IPS DF 6.9 (cell line): ENCODE results near the gene TMEM147.
A peak's percentile ranks its signal among the peaks of the same experiment; 100 is the strongest.

Experiments
- DNase-seq: peaks from one replicate; pipeline ENCODE4 v3.0.0-alpha.2; 2013; ENCODE audit warnings: low read depth, low spot score
- H3K27ac ChIP-seq: one replicate; pipeline ENCODE4 v1.5.1; 2013; ENCODE audit warnings: low read length, control low read depth
- H3K27me3 ChIP-seq: 2 replicates; pipeline ENCODE4 v1.6.1; 2013; ENCODE audit warnings: mild to moderate bottlenecking, low read length; ENCODE audit not compliant: control insufficient read depth, insufficient read depth
- H3K36me3 ChIP-seq: 2 replicates; pipeline ENCODE4 v1.6.1; 2013; ENCODE audit warnings: low read length; ENCODE audit not compliant: control insufficient read depth, insufficient read depth
- H3K4me1 ChIP-seq: 2 replicates; pipeline ENCODE4 v1.6.1; 2013; ENCODE audit warnings: low read length; ENCODE audit not compliant: control insufficient read depth, insufficient read depth
- H3K4me3 ChIP-seq: 2 replicates; pipeline ENCODE4 v1.5.1; 2013; ENCODE audit warnings: mild to moderate bottlenecking, low read length
- H3K9me3 ChIP-seq: 2 replicates; pipeline ENCODE4 v1.6.1; 2013; ENCODE audit warnings: low read length, inconsistent platforms; ENCODE audit not compliant: control insufficient read depth, insufficient read depth
- WGBS: extraction: QIAGEN DNeasy Blood & Tissue Kit; methylation state at CpG from one replicate; pipeline ENCODE4 v1.1.7; 2013; ENCODE audit warnings: mixed read lengths, missing lambda C conversion rate; ENCODE audit not compliant: insufficient read length, insufficient coverage; 5-methylcytosine and 5-hydroxymethylcytosine counted together

Gene TMEM147

DNA sequence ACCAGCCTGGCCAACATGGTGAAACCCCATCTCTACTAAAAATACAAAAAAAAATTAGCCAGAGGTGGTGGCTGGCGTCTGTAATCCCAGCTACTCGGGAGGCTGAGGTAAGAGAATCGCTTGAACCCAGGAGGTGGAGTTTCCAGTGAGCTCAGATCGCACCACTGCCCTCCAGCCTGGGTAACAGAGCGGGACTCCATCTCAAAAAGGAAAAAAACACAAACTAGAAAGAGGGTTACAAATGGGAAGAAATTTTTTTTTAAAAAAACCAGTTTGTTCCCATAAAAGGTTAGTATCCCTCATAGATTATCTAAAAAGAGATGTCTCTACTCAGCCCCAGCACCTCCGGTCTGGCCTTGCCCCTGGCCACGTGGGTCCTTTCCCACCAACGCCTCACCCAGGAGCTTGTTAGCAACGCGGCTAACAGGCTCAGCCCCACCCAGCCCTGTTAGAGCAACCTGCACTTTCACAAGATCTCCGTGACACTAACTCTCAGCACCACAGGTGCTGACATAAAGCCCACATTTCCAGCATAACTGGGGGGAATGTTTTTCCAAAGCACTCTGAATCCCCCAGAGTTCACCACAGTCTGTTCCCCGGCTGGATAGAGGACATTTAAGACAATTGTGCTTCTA, 36.3 kb upstream of the TMEM147 start:
- Histone ChIP-seq H3K27ac (no peak overlapping the region), H3K4me3 (peak overlapping the region; percentile 96; the same call in 1 of the 2 replicates), H3K9me3 (no peaks in the 10 kb centered on the region), H3K4me1 (peaks cover 8% of the 10 kb centered on the region; the same call in 1 of the 2 replicates), H3K27me3 (no peaks in the 10 kb centered on the region), H3K36me3 (peaks cover 13% of the 10 kb centered on the region)
- no CpG with 5 or more reads among the region's 12 CpGs for WGBS
- DNase-seq: no peak

- H3K36me3 ChIP-seq: peaks cover 11% of the 10 kb centered on the region
- peak; percentile 88 for DNase-seq
- WGBS: no CpG with 5 or more reads among the region's 39 CpGs
- peak overlapping the region; percentile 96 for H3K4me3 ChIP-seq
- H3K9me3 ChIP-seq: no peaks in the 10 kb centered on the region
- H3K27me3 ChIP-seq: no peaks in the 10 kb centered on the region
- no peak overlapping the region for H3K27ac ChIP-seq
- H3K4me1 ChIP-seq: peaks cover 13% of the 10 kb centered on the region
Measured at GRCh38 chr19:35509861-35510625, 35.4 kb upstream of the TMEM147 start.

DNA sequence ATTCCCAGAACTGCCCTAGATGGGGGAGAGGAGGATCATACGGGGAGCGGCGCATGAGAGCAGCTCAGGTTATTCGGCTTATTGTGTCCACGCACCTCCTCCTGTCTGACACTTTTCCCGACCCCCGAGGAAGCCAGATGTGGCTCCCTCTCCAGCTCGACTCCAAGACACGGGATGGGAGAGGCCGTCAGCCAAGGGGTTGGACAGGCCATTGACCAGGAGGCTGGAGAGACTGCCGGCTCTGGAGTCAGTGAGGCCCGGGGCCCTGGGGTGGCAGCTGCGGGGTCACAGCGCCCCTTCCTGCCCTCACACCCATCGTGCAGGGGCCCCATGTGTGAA, 34.8 kb upstream of the TMEM147 start:
- Histone ChIP-seq H3K4me1 (peaks cover 13% of the 10 kb centered on the region), H3K36me3 (peaks cover 6% of the 10 kb centered on the region; the same call in 1 of the 2 replicates), H3K27ac (no peak overlapping the region), H3K4me3 (no peak overlapping the region; the same call in 1 of the 2 replicates), H3K27me3 (no peaks in the 10 kb centered on the region), H3K9me3 (no peaks in the 10 kb centered on the region)
- WGBS: no CpG with 5 or more reads among the region's 15 CpGs
- DNase-seq: no peak

DNA sequence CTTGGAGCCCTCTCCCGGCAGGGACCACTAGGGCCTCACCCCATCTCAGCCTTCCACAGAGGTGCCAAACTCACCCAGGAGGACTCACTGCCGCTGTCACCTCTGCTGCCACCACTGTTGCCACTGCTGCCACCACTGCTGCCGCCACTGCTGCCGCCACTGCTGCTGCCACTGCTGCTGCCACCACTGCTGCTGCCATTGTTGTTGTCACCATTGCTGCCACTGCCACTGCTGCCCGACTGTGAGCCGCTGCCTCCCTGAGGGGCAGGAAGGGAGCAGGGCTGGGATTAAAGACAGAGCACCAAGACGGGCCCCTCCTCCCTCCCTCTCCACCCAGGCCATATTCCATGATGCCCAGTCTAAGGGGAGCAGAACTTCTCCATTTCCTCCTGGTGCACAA, 34.1 kb upstream of the TMEM147 start:
- H3K4me3 ChIP-seq: no peak overlapping the region
- H3K36me3 ChIP-seq: peaks cover 1% of the 10 kb centered on the region; the same call in 1 of the 2 replicates
- H3K27ac ChIP-seq: no peak overlapping the region
- WGBS: no CpG with 5 or more reads among the region's 7 CpGs
- H3K27me3 ChIP-seq: no peaks in the 10 kb centered on the region
- H3K4me1 ChIP-seq: peaks cover 13% of the 10 kb centered on the region
- no peaks in the 10 kb centered on the region for H3K9me3 ChIP-seq
- DNase-seq: no peak

GRCh38 chr19:35512831-35513627, 32.4 kb upstream of the TMEM147 start:
- WGBS: no CpG with 5 or more reads among the region's 15 CpGs
- Histone ChIP-seq H3K4me3 (no peak overlapping the region), H3K36me3 (no peaks in the 10 kb centered on the region), H3K4me1 (peaks cover 13% of the 10 kb centered on the region), H3K27me3 (no peaks in the 10 kb centered on the region), H3K9me3 (no peaks in the 10 kb centered on the region), H3K27ac (no peak overlapping the region)
- no peak for DNase-seq

DNA sequence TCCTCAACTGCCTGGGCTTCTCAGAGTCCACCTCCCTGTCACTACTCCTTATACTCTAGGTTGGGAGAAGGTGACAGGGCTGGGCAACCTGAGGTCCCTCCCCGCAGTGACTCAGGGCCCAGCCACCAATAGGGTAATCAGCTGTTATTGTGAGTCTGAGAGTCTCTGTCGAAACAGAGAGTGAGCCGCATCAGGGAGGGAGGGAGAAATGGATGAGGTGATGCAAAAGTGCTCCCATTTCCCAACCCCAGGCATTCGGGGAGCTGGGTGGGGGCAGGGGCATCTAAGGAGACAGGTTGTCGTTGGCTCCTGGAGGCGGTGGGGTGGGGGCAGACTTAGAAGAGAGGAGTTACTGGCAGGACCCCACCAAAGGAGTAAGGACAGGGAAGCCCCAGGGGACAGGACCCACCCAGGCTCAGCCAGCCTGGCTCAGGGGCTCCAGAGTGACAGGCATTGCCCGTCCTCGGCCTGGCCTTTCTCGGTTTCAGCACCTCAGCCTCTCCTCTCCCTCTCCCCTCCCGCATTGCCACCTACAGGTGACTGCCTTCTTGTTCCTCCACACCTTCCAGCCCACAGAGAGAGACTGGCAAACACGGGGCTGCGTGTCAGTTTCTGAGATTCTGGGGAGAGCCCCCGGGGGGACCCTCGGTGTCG, 31.7 kb upstream of the TMEM147 start, which contains the start of gene DMKN:
Gene DMKN (minus strand): TSS at position 22 of the 654 bp plus-strand sequence. CDS start 174 bp downstream, outside the sequence.
- Histone ChIP-seq H3K4me1 (peaks cover 13% of the 10 kb centered on the region), H3K4me3 (peak within 1 kb of the TSS; percentile 25; the same call in 1 of the 2 replicates), H3K27me3 (no peaks in the 10 kb centered on the region), H3K9me3 (no peaks in the 10 kb centered on the region), H3K36me3 (no peaks in the 10 kb centered on the region), H3K27ac (no peak within 1 kb of the TSS)
- no peak for DNase-seq
- WGBS: no CpG with 5 or more reads among the region's 15 CpGs

GRCh38 chr19:35514282-35514809, 31.1 kb upstream of the TMEM147 start:
- no CpG with 5 or more reads among the region's 20 CpGs for WGBS
- no peaks in the 10 kb centered on the region for H3K9me3 ChIP-seq
- DNase-seq: no peak
- H3K4me3 ChIP-seq: peak overlapping the region; percentile 25; the same call in 1 of the 2 replicates
- H3K27ac ChIP-seq: no peak overlapping the region
- H3K27me3 ChIP-seq: no peaks in the 10 kb centered on the region
- peaks cover 13% of the 10 kb centered on the region for H3K4me1 ChIP-seq
- H3K36me3 ChIP-seq: no peaks in the 10 kb centered on the region

- H3K36me3 ChIP-seq: no peaks in the 10 kb centered on the region
- DNase-seq: no peak
- whole genome bisulfite sequencing: no CpG with 5 or more reads among the region's 3 CpGs
- no peaks in the 10 kb centered on the region for H3K9me3 ChIP-seq
- no peak overlapping the region for H3K4me3 ChIP-seq
- H3K27me3 ChIP-seq: no peaks in the 10 kb centered on the region
- peaks cover 7% of the 10 kb centered on the region for H3K4me1 ChIP-seq
- H3K27ac ChIP-seq: no peak overlapping the region
Measured at GRCh38 chr19:35516310-35516709, 29.1 kb upstream of the TMEM147 start.

DNA sequence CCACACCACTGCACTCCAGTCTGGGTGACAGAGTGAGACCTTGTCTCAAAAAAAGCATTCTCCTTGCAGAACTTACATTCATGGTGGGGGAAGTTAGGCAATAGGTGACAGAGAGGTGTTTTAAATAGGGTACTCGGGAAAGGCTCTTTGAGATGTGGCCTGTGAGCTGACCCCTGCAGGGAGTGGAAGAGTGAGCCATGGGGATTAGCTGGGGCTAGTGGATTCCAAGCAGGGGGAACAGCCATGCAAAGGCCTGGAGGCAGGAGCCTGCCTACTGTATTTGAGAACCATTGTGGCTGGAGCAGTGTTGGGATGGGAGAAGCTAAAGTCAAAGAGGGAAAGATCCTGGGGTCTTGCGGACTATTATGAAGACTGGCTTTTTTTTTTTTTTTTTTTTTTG, 28.1 kb upstream of the TMEM147 start:
- no peak overlapping the region for H3K4me3 ChIP-seq
- H3K4me1 ChIP-seq: peaks cover 7% of the 10 kb centered on the region
- no CpG with 5 or more reads among the region's 2 CpGs for WGBS
- H3K27me3 ChIP-seq: no peaks in the 10 kb centered on the region
- DNase-seq: no peak
- H3K36me3 ChIP-seq: no peaks in the 10 kb centered on the region
- no peaks in the 10 kb centered on the region for H3K9me3 ChIP-seq
- no peak overlapping the region for H3K27ac ChIP-seq

- H3K4me1 ChIP-seq: peaks cover 8% of the 10 kb centered on the region
- H3K27ac ChIP-seq: no peak overlapping the region
- H3K9me3 ChIP-seq: no peaks in the 10 kb centered on the region
- H3K27me3 ChIP-seq: no peaks in the 10 kb centered on the region
- no peaks in the 10 kb centered on the region for H3K36me3 ChIP-seq
- WGBS: no CpG with 5 or more reads among the region's 6 CpGs
- H3K4me3 ChIP-seq: no peak overlapping the region
- no peak for DNase-seq
Measured at GRCh38 chr19:35518313-35518712, 27.1 kb upstream of the TMEM147 start.
